ENCODE data around the gene DSE. TPM values are rescaled to one million over a fixed set of nuclear protein-coding genes. Genes with fewer than 3 reads are reported as not detected.
A peak's percentile ranks its signal among the peaks of the same experiment; 100 is the strongest.

Gene DSE
- total RNA-seq, 1 donor from 2014 or later: 8.3 TPM

DNA sequence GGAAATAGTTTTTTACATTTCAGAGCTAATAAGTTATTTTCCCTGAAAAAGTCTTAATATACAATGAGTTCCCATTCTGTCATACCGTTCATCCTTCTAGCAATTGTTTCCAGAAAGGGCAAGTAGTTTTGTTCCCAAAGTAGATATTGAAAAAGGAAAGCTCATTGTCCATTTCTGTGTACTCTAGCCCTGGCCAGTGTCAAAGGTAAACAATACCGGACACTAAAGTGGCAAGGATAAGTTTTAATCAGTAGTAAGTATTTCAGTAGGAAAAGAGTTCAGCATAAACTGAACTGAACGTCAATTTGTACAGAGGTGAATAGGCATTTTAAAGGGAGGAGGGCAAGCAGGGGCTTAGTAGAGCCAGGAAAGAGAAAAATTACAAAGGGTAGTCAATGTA lies 46.9 kb downstream of the DSE start:
- no peak for DNase-seq

DNA sequence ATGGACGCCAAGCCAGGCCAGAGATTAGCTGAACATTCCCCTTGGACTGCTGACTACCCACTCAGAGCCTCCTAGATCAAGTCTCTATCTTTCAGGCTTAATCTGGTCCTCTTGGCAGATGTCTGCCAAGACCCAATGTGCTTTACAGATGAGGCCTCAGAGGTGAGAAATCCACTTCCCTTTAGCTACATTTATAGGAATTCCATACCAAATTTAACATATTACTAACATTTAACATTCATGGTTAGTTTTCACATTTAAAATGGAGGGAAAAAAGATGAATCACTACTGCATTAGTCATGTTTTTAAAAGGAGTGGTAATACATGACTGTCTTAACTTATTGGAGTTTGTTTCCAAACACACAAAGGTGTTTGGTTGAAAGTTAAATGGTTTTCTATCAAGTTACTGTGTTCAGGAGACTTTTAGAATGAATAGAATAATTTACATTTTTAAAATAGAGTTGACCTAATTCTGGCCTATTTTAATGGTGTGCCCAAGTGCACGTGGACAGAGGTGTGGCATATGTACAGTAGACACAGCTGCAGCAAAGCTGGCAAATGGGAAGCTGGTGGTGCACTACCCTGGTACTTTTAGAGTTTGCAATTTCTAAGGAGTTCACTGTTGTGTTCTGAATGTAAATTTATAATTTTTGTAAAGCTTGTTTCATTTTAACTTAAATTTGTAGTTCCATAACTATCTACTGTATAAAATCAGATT lies 48.5 kb downstream of the DSE start:
- no peak for DNase-seq

DNA sequence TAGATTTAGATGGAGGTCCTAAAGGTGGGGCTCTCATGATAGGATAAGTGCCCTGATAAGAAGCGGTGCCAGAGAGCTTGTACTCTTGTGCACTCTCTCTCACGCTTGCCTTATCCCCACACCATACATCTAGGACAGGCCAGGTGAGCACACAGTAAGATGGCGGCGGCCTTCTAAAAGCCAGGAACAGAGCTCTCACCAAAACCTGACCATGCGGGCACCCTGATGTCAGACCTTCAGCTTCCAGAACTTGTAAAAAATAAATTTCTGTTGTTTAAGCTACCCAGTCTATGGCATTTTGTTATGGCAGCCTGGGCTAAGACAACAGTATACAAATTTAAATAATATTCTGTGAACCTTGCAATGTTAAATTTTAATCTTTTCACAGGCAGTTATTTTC lies 49.6 kb downstream of the DSE start:
- no peak for DNase-seq

DNA sequence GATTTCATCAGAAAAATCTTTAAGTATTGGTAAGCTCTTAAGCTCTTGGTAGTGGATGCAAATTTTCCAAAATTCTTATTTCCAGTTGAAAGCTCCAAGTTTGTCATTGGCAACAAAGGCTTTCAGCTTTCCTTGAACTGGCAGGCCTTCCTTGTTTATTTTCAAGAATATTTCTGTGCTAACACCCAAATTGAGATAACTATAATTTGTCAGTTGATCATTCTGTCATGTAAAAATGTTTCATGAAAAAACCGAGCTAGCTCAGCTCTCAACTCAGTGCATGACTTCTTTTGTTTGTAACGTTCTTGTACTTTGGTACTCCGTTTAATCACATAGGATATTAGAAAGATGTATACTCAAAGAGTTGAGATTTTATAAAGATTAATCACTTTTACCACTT lies 51.5 kb downstream of the DSE start:
- DNase-seq: no peak

DNA sequence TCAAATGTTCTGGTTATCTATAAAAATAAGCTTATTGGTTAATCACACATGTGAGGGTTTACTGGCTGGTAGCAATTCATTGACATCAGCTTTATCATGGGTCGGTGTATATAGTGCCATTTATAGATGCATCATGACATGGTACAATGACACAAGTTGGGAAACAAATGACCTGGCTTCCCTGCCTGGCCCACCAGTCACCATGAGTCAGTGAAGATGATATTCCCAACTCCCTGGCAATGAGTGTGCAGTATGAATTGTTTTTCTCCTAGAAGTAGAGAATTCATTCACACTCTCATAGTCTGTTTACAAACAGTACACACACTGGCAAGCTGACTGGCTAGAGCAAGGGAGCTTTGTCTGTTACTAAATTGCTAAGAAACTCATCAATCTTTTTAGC lies 53.3 kb downstream of the DSE start:
- DNase-seq: no peak

DNA sequence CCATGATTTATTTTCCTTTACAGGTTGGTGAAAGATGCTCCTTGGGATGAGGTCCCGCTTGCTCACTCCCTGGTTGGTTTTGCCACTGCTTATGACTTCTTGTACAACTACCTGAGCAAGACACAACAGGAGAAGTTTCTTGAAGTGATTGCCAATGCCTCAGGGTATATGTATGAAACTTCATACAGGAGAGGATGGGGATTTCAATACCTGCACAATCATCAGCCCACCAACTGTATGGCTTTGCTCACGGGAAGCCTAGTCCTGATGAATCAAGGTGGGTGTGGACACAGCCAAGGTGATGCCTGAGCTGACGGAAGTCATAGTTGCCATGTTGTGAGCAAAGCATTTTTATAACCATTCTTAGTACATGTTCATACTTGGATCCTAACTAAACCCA lies 55.8 kb downstream of the DSE start:
- no peak for DNase-seq

DNA sequence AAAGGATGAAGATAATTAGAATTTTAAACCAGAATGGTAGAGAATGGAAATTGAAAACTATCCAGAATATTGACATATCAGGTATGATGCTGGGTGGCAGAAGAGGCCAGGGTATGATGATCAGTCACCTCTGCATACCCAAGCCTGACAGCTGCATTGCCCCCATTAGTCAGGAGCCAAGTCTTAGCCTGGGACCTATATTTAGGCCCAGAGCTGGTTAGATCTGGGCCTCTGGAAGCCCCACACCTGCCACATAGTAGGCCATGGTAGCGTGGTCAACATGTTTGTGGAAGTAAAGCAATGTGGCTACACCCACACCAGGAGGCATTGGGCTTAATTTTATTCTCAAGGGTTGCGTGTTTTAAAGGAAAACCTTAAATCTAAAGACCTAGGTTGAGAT lies 58.4 kb downstream of the DSE start:
- no peak for DNase-seq

DNA sequence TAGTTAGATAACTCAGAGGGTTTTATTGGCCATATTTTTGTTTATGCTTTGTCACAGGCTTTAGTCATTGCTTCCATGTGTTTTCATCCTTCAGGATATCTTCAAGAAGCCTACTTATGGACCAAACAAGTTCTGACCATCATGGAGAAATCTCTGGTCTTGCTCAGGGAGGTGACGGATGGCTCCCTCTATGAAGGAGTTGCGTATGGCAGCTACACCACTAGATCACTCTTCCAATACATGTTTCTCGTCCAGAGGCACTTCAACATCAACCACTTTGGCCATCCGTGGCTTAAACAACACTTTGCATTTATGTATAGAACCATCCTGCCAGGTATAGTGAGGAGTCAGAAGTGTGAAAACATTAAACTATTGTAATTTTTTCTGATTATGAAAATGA lies 60.1 kb downstream of the DSE start:
- DNase-seq: no peak

DNA sequence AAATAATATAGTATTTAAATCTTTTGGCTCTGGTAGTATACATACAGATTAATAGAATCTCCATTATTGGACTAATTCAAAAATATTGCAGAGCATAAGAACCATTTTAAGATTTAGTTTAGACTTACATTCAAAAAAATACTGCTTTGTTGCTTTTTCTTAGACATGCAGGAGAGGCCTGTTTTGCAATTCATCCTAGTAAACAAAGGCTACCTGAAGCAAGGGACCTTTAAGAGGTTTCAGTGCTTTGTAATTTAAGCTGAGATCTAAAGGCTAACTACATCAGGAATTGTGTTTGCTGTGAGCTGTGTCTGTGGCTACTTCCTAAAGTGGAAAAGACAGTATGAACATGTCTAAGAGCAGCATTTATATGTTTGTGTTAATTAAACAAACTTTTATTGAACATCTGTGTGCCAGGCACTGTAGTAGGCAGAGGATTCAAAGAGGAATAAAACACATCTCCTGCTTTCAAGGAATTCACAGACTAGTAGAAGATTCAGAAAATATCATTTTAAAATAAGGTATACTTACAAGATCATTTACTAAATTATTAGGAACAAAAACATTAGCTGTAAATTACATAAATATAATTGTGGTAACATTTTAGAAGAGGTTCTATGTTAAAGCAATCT lies 61.3 kb downstream of the DSE start:
- no peak for DNase-seq

DNA sequence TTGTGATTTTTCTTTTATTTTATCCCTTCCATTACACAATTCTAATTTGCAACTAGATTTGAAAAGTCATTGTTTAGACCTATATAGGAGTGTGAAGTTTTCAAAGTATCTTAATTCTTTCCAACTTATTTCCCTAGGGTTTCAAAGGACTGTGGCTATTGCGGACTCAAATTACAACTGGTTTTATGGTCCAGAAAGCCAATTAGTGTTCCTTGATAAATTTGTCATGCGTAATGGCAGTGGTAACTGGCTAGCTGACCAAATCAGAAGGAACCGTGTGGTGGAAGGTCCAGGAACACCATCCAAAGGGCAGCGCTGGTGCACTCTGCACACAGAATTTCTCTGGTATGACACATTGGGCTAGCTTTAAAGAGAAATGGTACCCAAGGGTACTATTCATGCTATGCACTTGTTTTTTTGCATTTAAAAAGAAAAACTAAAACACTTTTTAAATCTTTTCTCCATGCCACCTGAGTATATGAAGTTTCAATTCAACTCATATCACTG lies 62.5 kb downstream of the DSE start:
- no peak for DNase-seq

DNA sequence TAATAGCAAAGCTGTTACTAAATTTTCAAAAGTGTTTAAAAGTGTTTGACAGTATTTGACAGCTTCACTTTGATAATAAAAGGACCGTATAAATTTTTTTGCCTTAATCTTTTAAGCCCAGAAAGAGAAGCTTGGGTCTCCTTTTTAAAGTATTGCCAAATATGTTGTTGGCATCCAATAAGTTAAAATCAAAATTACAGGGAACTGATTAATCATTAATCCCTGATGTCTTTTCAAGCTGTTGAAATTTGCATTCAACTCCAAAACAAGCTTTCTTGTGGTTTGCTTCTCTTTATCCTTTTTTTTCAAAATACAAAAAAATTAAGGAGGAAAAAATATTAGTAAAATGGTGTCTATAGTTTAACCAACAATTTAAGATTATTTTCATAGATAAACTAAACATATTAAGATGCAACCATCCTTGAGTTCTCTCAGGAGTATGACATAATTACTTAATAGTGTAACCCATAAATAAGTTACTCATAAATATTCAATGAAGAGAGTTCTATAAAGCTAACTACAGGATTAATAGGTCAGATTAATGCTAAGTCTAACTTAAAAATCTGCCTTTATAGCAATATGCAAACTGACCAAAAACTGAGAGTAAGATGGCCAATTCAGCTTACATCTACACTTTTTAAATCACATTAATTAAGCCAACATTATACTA lies 63.4 kb downstream of the DSE start:
- DNase-seq: no peak

DNA sequence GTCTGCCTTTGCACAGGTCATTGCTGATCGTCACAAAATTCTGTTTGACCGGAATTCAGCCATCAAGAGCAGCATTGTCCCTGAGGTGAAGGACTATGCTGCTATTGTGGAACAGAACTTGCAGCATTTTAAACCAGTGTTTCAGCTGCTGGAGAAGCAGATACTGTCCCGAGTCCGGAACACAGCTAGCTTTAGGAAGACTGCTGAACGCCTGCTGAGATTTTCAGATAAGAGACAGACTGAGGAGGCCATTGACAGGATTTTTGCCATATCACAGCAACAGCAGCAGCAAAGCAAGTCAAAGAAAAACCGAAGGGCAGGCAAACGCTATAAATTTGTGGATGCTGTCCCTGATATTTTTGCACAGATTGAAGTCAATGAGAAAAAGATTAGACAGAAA lies 65.8 kb downstream of the DSE start:
- DNase-seq: no peak

DNA sequence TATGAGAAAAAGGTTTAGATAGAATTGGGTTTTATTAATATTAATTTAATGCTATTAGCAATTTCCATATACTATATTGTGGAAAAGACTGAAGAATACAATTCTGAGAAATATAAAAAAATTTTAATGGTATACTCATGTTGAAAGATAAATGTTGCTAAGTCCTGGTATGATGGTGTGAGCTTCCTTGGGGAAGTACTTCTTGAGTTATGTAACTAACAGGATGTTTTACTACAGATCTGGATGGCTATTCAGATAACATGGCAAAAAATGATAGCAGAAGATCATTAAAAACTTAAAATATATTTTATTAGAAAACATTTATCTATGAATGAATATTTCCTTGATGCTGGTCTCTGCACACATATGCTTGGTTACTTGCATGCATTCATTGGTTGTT lies 66.9 kb downstream of the DSE start:
- no peak for DNase-seq

DNA sequence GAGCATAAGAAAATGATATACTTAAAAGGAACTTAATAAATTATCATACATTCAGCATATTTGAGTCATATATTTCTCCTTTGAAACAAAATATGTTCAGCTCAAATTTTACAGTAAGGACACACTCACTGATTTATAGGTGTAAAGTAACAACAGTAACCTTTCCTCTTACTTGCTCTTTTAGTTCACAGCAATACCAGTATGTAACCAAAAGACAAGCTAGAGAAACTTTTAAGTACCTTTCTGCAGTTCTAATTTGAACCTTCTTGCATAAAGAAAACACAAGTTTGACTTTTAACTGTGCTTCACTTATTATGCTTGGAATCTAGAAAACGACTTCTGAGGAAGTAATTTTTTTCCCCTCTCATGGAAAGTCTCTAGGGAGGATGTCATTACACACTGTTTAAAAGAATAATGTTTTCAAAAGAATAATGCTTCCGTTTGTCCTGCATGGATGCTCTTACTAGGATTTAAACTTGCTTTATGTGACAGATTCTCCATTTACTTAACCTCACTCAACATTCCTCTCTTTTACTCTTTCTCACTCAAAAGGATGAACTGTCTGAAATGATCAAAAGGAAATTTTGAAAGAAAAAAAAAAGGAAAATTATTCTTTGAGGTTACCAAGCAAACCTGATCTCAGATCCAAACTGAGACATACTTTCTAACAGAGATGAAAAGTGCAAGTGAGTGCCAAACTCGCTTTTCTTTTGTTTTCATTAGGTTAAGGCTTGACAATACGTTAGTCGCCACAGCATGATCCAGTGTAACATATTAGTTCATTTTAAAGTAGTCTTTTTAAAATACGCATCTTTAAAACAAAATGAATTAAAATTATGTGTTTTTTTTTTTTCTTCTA lies 68.1 kb downstream of the DSE start:
- peak; percentile 6 for DNase-seq

DNA sequence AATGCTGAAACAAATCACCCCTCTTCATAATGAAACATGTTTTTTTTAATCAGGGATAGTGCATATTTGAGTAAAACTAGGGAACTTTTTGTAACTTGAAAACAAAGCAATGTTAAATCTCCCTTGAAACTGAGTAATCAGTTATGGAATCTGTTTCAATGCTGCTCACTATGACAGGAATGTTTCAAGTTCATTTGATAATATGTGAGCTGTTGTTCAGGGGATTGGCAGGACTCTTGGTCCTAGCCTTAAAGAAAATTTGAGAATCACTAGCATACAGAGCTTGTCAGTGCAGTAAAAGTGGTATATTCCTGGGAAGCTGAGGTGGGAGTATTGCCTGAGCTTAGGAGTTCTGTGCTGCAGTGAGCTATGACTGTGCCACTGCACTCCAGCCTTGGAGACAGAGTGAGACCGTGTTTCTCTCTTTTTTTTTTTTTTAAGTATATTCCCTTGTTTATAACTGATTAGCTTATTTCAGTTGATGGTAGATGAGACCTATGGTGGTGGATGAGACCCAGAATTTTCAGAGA lies 68.8 kb downstream of the DSE start:
- DNase-seq: no peak

DNA sequence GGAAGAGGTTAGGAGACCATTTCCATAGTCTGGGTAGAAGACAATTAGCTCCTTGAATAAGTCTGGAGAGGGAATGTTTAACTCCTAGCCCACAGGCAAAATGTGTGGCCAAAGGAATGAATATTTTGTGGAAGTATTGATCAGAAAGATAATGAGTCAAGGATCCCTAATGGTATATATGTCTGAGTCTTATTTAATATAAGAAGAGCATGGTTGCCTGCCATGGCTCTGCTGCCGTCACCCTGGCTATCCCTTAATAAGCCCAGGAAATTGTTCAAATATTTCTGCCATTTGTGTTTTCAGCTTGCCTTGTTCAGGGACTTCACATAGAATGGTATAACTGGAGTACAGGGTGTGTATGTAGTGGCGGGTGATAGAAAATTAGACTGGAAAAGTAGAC lies 72.4 kb downstream of the DSE start:
- no peak for DNase-seq

DNA sequence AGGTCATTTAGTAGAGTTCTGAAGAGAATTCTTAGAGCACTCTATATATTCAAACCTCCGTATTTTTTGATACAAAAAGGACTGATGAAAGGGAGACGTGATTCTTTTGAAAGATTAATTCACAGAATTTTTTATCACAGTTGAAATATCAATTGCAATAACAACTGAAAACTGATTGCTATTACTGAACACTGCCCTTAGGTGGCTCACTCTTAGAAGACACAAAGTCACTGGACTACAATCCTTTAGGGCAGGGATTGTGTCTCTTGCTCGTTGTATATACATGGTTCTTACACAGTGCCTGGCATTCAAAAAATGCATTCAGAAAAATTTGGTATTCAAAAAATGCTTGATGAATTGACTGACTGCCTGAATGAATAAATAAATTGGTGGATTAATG lies 73.3 kb downstream of the DSE start:
- DNase-seq: peak; percentile 51

DNA sequence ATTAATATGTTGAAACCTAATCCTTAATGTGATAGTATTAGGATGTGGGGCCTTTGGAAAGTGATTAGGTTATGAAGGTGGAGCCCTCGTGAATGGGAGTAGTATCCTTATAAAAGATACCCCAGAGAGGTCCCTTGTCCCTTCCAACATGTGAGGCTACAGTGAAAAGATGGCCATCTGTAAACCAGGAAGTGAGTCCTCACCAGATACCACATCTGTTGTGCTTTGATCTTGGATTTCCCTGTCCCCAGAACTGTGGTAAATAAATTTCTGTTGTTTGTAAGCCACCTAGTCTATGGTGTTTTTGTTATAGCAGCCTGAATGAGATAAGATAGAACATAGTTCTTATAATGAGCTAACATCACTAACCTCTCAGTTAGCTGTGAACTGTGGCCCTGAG lies 73.8 kb downstream of the DSE start:
- DNase-seq: no peak

DNA sequence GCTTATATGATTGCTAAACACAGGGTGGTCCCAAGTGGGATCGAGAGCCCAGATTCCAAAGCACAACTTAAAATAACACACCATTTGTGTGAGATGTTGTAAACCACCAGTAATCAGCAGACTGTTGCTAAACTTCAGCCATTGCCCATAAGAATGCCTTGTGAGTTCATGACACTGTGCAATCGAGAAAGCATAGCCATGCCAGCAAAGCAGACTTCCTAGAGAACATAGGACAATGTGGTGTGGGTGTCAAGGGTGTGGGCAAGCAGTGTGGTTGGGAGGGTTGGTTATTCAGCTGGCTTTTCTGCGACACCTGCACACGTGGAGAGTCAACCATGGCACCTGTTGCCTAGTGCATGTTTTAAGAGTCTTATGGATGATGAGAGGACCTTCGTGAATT lies 74.4 kb downstream of the DSE start:
- DNase-seq: no peak

DNA sequence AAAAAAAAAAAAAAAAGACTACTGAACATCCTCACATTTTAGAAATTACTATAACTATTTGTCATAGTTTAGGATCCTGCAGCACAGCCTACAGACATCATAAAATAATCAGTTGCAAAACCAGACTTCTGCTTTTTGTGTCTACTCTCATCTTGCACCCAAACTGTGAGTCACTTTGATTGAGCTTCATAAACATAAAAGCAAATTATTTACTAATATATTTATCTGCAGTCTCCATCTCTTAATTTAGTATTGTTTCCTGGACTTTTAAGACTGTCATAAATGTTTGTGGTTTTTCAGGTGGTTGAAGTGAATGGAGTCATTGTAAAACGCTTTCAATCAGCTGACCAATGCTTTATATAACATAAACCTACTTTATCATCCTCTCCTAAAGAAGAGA lies 75.7 kb downstream of the DSE start:
- DNase-seq: no peak

DNA sequence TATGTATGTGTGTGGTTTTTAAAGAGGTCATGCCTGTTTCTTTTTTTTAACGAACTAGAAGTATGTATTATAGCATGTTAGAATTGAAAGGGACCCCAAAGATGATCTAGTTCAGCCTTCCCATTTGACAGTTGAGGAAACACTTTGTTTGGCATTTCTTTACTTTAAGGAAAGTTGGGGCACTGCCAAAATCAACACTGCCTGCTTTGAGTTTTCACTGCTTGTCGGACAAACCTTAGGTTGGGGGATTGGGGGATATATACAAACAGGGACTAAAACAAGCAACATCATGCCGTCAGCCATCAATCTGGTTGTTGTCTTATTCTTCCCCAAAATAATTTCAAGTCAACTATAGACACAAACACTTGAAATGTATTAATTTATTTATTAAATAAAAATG lies 76.3 kb downstream of the DSE start:
- DNase-seq: peak; percentile 19

DNA sequence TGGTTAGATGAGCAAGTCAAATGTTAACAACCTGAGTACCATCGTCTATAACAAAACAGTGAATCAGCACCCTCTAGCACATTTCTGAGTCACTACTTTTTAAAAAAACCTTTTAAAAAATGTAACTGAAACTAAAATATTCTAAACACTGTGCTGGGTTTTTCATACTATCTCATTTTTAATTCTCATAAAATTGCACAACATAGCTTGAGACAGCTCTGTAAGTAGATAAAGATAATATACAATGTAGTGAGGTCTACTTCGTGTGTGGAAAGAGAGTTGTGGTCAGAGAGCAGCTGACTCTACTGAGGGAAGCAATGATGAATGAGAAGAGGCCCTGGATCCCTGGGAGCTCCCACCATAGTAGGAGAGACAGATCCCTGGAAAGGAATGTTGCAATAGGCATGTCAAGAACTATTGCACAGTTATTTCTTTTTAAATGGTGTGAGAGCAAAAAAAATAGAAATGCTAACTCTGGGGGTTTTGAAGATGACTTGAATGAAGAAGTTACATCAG lies 76.8 kb downstream of the DSE start:
- DNase-seq: no peak

DNA sequence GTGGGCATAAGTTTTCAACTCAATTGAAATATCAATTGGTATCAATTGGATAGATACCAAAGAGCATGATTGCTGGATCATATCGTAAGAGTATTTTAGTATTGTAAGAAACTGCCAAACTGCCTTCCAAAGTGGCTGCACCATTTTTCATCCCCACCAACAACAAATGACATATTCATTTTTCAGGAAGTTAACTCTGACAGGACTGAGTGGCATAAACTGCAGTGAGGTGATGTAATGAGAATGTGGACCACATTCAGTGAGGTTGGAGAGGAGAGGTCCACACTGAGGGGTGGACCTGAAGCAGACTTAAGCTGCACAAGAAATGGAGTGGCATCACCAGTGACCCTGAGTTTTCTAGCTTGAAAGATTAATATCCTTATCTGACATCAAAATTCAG lies 78.8 kb downstream of the DSE start:
- no peak for DNase-seq

Data from dermis blood vessel endothelial cell (primary cell).